Smooth muscle cell (in vitro differentiated cells): ENCODE data around the gene KATNIP. TPM values are rescaled to one million over a fixed set of nuclear protein-coding genes. Genes with fewer than 3 reads are reported as not detected.

Experiments
- DNase-seq: peaks from one replicate; lab custom pipeline; 2025; ENCODE audit not compliant: unreplicated experiment; lab: John Stamatoyannopoulos, UW
- H2AFZ ChIP-seq: fragments of 200-600 bp; sonication (generic); 2 replicates; pipeline ENCODE4 v1.6.0; 2016; ENCODE audit warnings: antibody characterized with exemption, low read depth, mild to moderate bottlenecking
- H3F3A ChIP-seq: fragments of 200-600 bp; sonication (generic); 2 replicates; pipeline ENCODE4 v1.6.0; 2017; ENCODE audit warnings: antibody characterized with exemption, low read depth
- H3K27ac ChIP-seq: fragments of 200-600 bp; sonication (generic); 2 replicates; pipeline ENCODE4 v1.5.1; 2016; ENCODE audit warnings: low read depth, mild to moderate bottlenecking
- H3K27me3 ChIP-seq: fragments of 200-600 bp; sonication (generic); 2 replicates; pipeline ENCODE4 v1.6.1; 2016; ENCODE audit warnings: low read depth, mild to moderate bottlenecking
- H3K36me3 ChIP-seq: fragments of 200-600 bp; sonication (generic); 2 replicates; pipeline ENCODE4 v1.5.1; 2016; ENCODE audit warnings: low read depth
- H3K4me1 ChIP-seq: fragments of 200-600 bp; sonication (generic); 2 replicates; pipeline ENCODE4 v1.5.1; 2016; ENCODE audit warnings: low read depth
- H3K4me2 ChIP-seq: fragments of 200-600 bp; sonication (generic); 2 replicates; pipeline ENCODE4 v1.6.0; 2016; ENCODE audit warnings: mild to moderate bottlenecking
- H3K4me3 ChIP-seq: fragments of 200-600 bp; sonication (generic); 2 replicates; pipeline ENCODE4 v1.5.1; 2016; ENCODE audit warnings: mild to moderate bottlenecking
- H3K79me2 ChIP-seq: fragments of 200-600 bp; sonication (generic); 2 replicates; pipeline ENCODE4 v1.6.0; 2016; ENCODE audit warnings: low read depth, mild to moderate bottlenecking
- H3K9ac ChIP-seq: fragments of 200-600 bp; sonication (generic); 2 replicates; pipeline ENCODE4 v1.6.0; 2016; ENCODE audit warnings: low read depth
- H3K9me3 ChIP-seq: fragments of 200-600 bp; sonication (generic); replicated peaks from 2 replicates; pipeline ENCODE4 v1.5.1; 2016; ENCODE audit warnings: low read depth
- H4K20me1 ChIP-seq: fragments of 200-600 bp; sonication (generic); 2 replicates; pipeline ENCODE4 v1.6.0; 2016; ENCODE audit warnings: low read depth
- CTCF ChIP-seq: fragments of 200-600 bp; sonication (generic); IDR thresholded peaks from 2 replicates; pipeline ENCODE4 v1.5.1; 2017; ENCODE audit warnings: borderline replicate concordance, mild to moderate bottlenecking, antibody characterized with exemption; ENCODE audit not compliant: insufficient read depth, poor library complexity, severe bottlenecking
- WGBS: methylation state at CpG from one replicate; pipeline ENCODE4 v1.1.7; 2016; ENCODE audit warnings: low lambda C conversion rate; 5-methylcytosine and 5-hydroxymethylcytosine counted together
- polyA plus RNA-seq: library from polyadenylated mRNA; unstranded; fragments of >200 nt; fragmentation: Nextera tagmentation; extraction: Ambion mirVana; gene quantifications from 2 replicates; pipeline ENCODE4 v1.2.1, GENCODE V29; 2016
- total RNA-seq: library from RNA; depleted of rRNA; stranded (reverse); fragments of >200 nt; gene quantifications from 2 replicates; pipeline ENCODE4 v1.2.3, GENCODE V29; 2014

KATNIP gene
- total and polyA plus RNA-seq, 2 experiments from 2014 or later: 5.2 to 12.4 TPM

GRCh38 chr16:27547851-27548250 lies 2.1 kb upstream of the KATNIP start:
- Histone ChIP-seq H3K27me3 (no peaks in the 10 kb centered on the region), H4K20me1 (peaks cover 63% of the 10 kb centered on the region), H2AFZ (no peak overlapping the region), H3K4me2 (peak overlapping the region; percentile 70), H3K36me3 (peaks cover 17% of the 10 kb centered on the region), H3K27ac (peak overlapping the region; percentile 75), H3F3A (peaks cover 8% of the 10 kb centered on the region), H3K4me1 (peaks cover 15% of the 10 kb centered on the region), H3K9me3 (no peaks in the 10 kb centered on the region), H3K4me3 (no peak overlapping the region), H3K9ac (no peak overlapping the region), H3K79me2 (peaks cover 50% of the 10 kb centered on the region)
- no peak for DNase-seq
- WGBS: 100% methylated on average over 2 of the region's 2 CpGs
- no peak for TF ChIP-seq CTCF

- Histone ChIP-seq H3F3A (peaks cover 8% of the 10 kb centered on the region), H3K4me1 (peaks cover 15% of the 10 kb centered on the region), H2AFZ (peak overlapping the region; percentile 72), H4K20me1 (peaks cover 48% of the 10 kb centered on the region), H3K36me3 (peaks cover 7% of the 10 kb centered on the region), H3K27ac (peak overlapping the region; percentile 39), H3K4me3 (peak overlapping the region; percentile 63), H3K9ac (peak overlapping the region; percentile 74), H3K79me2 (peaks cover 52% of the 10 kb centered on the region), H3K27me3 (no peaks in the 10 kb centered on the region), H3K4me2 (peak overlapping the region; percentile 90), H3K9me3 (no peaks in the 10 kb centered on the region)
- TF ChIP-seq CTCF: no peak
- WGBS: 2% methylated on average over 19 of the region's 21 CpGs
- DNase-seq: no peak
These were observed 539 bp upstream of the KATNIP start for GRCh38 chr16:27549464-27549745.

- H3F3A ChIP-seq: peaks cover 8% of the 10 kb centered on the region
- 62% methylated on average over 4 of the region's 4 CpGs for WGBS
- peaks cover 37% of the 10 kb centered on the region for H4K20me1 ChIP-seq
- TF ChIP-seq CTCF: no peak
- peaks cover 15% of the 10 kb centered on the region for H3K4me1 ChIP-seq
- peak overlapping the region; percentile 76 for H3K27ac ChIP-seq
- H3K9ac ChIP-seq: peak overlapping the region; percentile 85
- H3K9me3 ChIP-seq: no peaks in the 10 kb centered on the region
- H3K4me2 ChIP-seq: peak overlapping the region; percentile 78
- H2AFZ ChIP-seq: peak overlapping the region; percentile 35
- H3K36me3 ChIP-seq: no peaks in the 10 kb centered on the region
- peaks cover 54% of the 10 kb centered on the region for H3K79me2 ChIP-seq
- H3K4me3 ChIP-seq: peak overlapping the region; percentile 63
- H3K27me3 ChIP-seq: no peaks in the 10 kb centered on the region
- DNase-seq: no peak
These were observed 607 bp downstream of the KATNIP start for GRCh38 chr16:27550582-27550920.

GRCh38 chr16:27551036-27551435 lies 1.1 kb downstream of the KATNIP start:
- no peak for DNase-seq
- H3K9me3 ChIP-seq: no peaks in the 10 kb centered on the region
- 77% methylated on average over 1 of the region's 1 CpG for WGBS
- no peaks in the 10 kb centered on the region for H3K27me3 ChIP-seq
- peaks cover 8% of the 10 kb centered on the region for H3F3A ChIP-seq
- peaks cover 50% of the 10 kb centered on the region for H3K79me2 ChIP-seq
- TF ChIP-seq CTCF: no peak
- H2AFZ ChIP-seq: no peak overlapping the region
- peak overlapping the region; percentile 78 for H3K4me2 ChIP-seq
- H3K9ac ChIP-seq: no peak overlapping the region
- H3K4me1 ChIP-seq: peaks cover 15% of the 10 kb centered on the region
- peaks cover 32% of the 10 kb centered on the region for H4K20me1 ChIP-seq
- H3K27ac ChIP-seq: peak overlapping the region; percentile 6
- peak overlapping the region; percentile 63 for H3K4me3 ChIP-seq
- H3K36me3 ChIP-seq: no peaks in the 10 kb centered on the region
